ENCODE data around the gene NT5DC2.

The NT5DC2 gene

GRCh38 chr3:52520141-52520667, 13.5 kb downstream of the NT5DC2 start:
- TF ChIP-seq CTCF (IDR thresholded peaks at IDR 0.05), result no peak
- H3K27ac ChIP-seq, result no peak overlapping the region
- no peak overlapping the region for H3K4me3 ChIP-seq
- no peak for DNase-seq (ENCODE audit: low spot score)

GRCh38 chr3:52519445-52520140, 14.1 kb downstream of the NT5DC2 start:
- H3K27ac ChIP-seq, result no peak overlapping the region
- no peak overlapping the region for H3K4me3 ChIP-seq
- no peak for DNase-seq (ENCODE audit: low spot score)
- no peak for TF ChIP-seq CTCF (IDR thresholded peaks at IDR 0.05)

DNA sequence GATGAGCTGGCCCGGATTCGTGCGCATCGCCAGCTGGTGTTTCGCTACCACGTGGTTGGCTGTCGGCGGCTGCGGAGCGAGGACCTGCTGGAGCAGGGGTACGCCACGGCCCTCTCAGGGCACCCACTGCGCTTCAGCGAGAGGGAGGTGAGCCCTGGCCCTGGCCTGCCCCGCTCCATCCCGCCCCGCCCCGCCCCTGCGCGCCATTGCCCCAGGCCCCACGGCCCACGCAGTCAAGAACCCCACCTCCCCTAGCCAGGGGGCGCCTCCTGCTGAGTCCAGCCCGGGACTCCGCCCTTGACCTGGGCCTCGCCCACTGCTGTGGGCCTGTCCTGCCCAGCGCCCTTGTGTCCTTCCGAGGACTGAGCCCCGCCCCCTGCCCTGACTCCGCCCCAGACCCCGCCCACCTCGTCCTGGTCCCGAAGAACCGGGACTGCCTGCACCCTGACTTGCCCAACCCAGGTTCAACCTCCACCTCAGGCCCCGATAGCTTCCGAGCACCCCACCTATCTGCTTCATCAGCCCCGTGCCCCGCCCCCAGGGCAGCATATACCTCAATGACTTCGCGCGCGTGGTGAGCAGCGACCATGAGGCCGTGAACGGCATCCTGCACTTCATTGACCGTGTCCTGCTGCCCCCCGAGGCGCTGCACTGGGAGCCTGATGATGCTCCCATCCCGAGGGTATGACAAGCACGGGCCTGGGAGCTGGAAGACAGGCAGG, 14.8 kb downstream of the NT5DC2 start:
- no peak overlapping the region for H3K27ac ChIP-seq
- peak overlapping the region; percentile 65 for H3K4me3 ChIP-seq
- no peak for TF ChIP-seq CTCF (IDR thresholded peaks at IDR 0.05)
- no peak for DNase-seq (ENCODE audit: low spot score)

GRCh38 chr3:52517796-52518722, 15.6 kb downstream of the NT5DC2 start:
- Histone ChIP-seq H3K4me3 (peak overlapping the region; percentile 65), H3K27ac (no peak overlapping the region)
- TF ChIP-seq CTCF (IDR thresholded peaks at IDR 0.05), result no peak
- no peak for DNase-seq (ENCODE audit: low spot score)

DNA sequence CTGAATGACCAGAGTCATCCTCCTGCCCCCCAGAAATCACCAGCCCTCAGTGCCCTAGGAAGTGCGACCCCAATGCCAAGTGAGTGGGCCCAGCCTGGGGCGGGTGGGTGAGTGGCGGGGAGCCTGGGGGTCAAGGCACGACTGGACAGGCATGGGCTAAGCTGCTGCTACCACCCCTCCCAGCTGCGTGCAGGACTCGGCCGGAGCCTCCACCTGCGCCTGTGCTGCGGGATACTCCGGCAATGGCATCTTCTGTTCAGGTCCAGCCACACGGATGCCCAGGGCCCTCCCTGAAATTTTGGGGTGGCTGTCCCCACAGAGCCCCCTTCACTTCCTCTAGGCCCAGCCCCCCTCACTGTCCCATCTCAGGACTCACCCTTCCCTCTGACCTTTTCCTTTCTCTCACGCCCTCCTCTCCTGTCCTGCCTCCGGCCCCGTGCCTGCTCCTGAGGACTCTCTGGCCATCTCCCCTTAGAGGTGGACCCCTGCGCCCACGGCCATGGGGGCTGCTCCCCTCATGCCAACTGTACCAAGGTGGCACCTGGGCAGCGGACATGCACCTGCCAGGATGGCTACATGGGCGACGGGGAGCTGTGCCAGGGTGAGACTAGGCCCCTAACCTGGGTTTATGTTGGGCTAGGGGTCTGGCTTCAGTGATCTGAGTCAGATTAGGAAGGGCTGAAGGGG, 17.0 kb downstream of the NT5DC2 start:
- no peak for TF ChIP-seq CTCF (IDR thresholded peaks at IDR 0.05)
- DNase-seq (ENCODE audit: low spot score), result no peak
- H3K4me3 ChIP-seq, result no peak overlapping the region
- no peak overlapping the region for H3K27ac ChIP-seq

- no peak for DNase-seq (ENCODE audit: low spot score)
- Histone ChIP-seq H3K27ac (no peak overlapping the region), H3K4me3 (no peak overlapping the region)
- no peak for TF ChIP-seq CTCF (IDR thresholded peaks at IDR 0.05)
These were observed 18.5 kb downstream of the NT5DC2 start for GRCh38 chr3:52515192-52515591.

Measured in coronary artery (tissue), 2 donors.